ENCODE results near the gene VAMP3. TPM values are rescaled to one million over a fixed set of nuclear protein-coding genes. Genes with fewer than 3 reads are reported as not detected.

VAMP3 gene
- total and polyA plus RNA-seq, 4 donors: 17.4 to 38.4 (median 25.9) TPM

- TF ChIP-seq MAX (IDR thresholded peaks at IDR 0.05) (no peak), GABPA (IDR thresholded peaks at IDR 0.05 in 1 of 2, conservative IDR thresholded peaks at IDR 0.05 in 1 of 2) (no peak)
These were observed 16.9 kb upstream of the VAMP3 start (continued) for GRCh38 chr1:7754234-7754633.

GRCh38 chr1:7755448-7755847 lies 15.6 kb upstream of the VAMP3 start:
- Histone ChIP-seq H3K9ac (ENCODE audit: low read depth in 1 of 2, low read length in 2 of 2) (no peak overlapping the region), H3K27me3 (ENCODE audit: control insufficient read depth in 4 of 4, insufficient read depth in 4 of 4, low read length in 3 of 4) (no peaks in the 10 kb centered on the region), H3K36me3 (ENCODE audit: control insufficient read depth in 4 of 4, insufficient read depth in 3 of 4, low read depth in 1 of 4, low read length in 3 of 4) (no peaks in the 10 kb centered on the region), H3K9me3 (ENCODE audit: control insufficient read depth in 4 of 4, low read length in 3 of 4) (no peaks in the 10 kb centered on the region), H3K27ac (ENCODE audit: low read depth in 1 of 2, low read length in 2 of 2) (no peak overlapping the region), H3K4me3 (ENCODE audit: low read depth in 1 of 3, low read length in 3 of 3) (no peak overlapping the region), H3K4me1 (ENCODE audit: control insufficient read depth in 4 of 4, insufficient read depth in 4 of 4, low read length in 3 of 4) (peaks cover 0 to 8% (median 7%) of the 10 kb centered on the region in 4 donors)
- 94% methylated on average over 1 of the region's 1 CpG for WGBS
- DNase-seq (ENCODE audit: low spot score): no peak
- TF ChIP-seq MAX (IDR thresholded peaks at IDR 0.05): no peak

- Histone ChIP-seq H3K9ac (ENCODE audit: low read depth in 1 of 2, low read length in 2 of 2) (no peak overlapping the region), H3K9me3 (ENCODE audit: control insufficient read depth in 4 of 4, low read length in 3 of 4) (no peaks in the 10 kb centered on the region), H3K4me1 (ENCODE audit: control insufficient read depth in 4 of 4, insufficient read depth in 4 of 4, low read length in 3 of 4) (no peaks in the 10 kb centered on the region), H3K4me3 (ENCODE audit: low read depth in 1 of 3, low read length in 3 of 3) (no peak overlapping the region), H3K27ac (ENCODE audit: low read depth in 1 of 2, low read length in 2 of 2) (no peak overlapping the region), H3K27me3 (ENCODE audit: control insufficient read depth in 4 of 4, insufficient read depth in 4 of 4, low read length in 3 of 4) (no peaks in the 10 kb centered on the region), H3K36me3 (ENCODE audit: control insufficient read depth in 4 of 4, insufficient read depth in 3 of 4, low read depth in 1 of 4, low read length in 3 of 4) (no peaks in the 10 kb centered on the region)
- DNase-seq (ENCODE audit: low spot score): no peak
- 84% methylated on average over 6 of the region's 6 CpGs for WGBS
- TF ChIP-seq ZBTB33 (IDR thresholded peaks at IDR 0.05) (no peak), JUND (IDR thresholded peaks at IDR 0.05) (no peak), ATF3 (IDR thresholded peaks at IDR 0.05) (no peak), RXRA (IDR thresholded peaks at IDR 0.05) (no peak), REST (IDR thresholded peaks at IDR 0.05) (no peak)
These were observed 10.9 kb upstream of the VAMP3 start for GRCh38 chr1:7760245-7760644.

- Histone ChIP-seq H3K36me3 (ENCODE audit: control insufficient read depth in 4 of 4, insufficient read depth in 3 of 4, low read depth in 1 of 4, low read length in 3 of 4) (no peaks in the 10 kb centered on the region), H3K27me3 (ENCODE audit: control insufficient read depth in 4 of 4, insufficient read depth in 4 of 4, low read length in 3 of 4) (no peaks in the 10 kb centered on the region), H3K4me3 (ENCODE audit: low read depth in 1 of 3, low read length in 3 of 3) (no peak overlapping the region), H3K27ac (ENCODE audit: low read depth in 1 of 2, low read length in 2 of 2) (no peak overlapping the region), H3K9me3 (ENCODE audit: control insufficient read depth in 4 of 4, low read length in 3 of 4) (no peaks in the 10 kb centered on the region), H3K4me1 (ENCODE audit: control insufficient read depth in 4 of 4, insufficient read depth in 4 of 4, low read length in 3 of 4) (no peaks in the 10 kb centered on the region), H3K9ac (ENCODE audit: low read depth in 1 of 2, low read length in 2 of 2) (no peak overlapping the region)
- WGBS: 90% methylated on average over 3 of the region's 3 CpGs
- no peak for DNase-seq (ENCODE audit: low spot score)
- no peak for TF ChIP-seq EGR1 (IDR thresholded peaks at IDR 0.05; ENCODE audit: low read depth in 2 of 2)
- no peak for TF ChIP-seq FOXA2 (IDR thresholded peaks at IDR 0.05)
- TF ChIP-seq GABPA (IDR thresholded peaks at IDR 0.05 in 1 of 2, conservative IDR thresholded peaks at IDR 0.05 in 1 of 2): no peak
- TF ChIP-seq ZBTB33 (IDR thresholded peaks at IDR 0.05): no peak
- TF ChIP-seq SP1 (IDR thresholded peaks at IDR 0.05): no peak
- no peak for TF ChIP-seq CTCF (IDR thresholded peaks at IDR 0.05; ENCODE audit: low read depth, low read length, missing input control)
- no peak for TF ChIP-seq RXRA (IDR thresholded peaks at IDR 0.05)
- TF ChIP-seq FOXA1 (IDR thresholded peaks at IDR 0.05): no peak
- TF ChIP-seq ATF3 (IDR thresholded peaks at IDR 0.05): no peak
- TF ChIP-seq JUND (IDR thresholded peaks at IDR 0.05): no peak
- TF ChIP-seq HNF4G (IDR thresholded peaks at IDR 0.05): no peak
- no peak for TF ChIP-seq YY1 (IDR thresholded peaks at IDR 0.05)
- no peak for TF ChIP-seq HNF4A (conservative IDR thresholded peaks at IDR 0.05)
These were observed 10.0 kb upstream of the VAMP3 start for GRCh38 chr1:7761103-7761502.

All from liver (tissue), 9 donors.